Measurements from ENCODE around the gene HOXC11.

The HOXC11 gene

DNA sequence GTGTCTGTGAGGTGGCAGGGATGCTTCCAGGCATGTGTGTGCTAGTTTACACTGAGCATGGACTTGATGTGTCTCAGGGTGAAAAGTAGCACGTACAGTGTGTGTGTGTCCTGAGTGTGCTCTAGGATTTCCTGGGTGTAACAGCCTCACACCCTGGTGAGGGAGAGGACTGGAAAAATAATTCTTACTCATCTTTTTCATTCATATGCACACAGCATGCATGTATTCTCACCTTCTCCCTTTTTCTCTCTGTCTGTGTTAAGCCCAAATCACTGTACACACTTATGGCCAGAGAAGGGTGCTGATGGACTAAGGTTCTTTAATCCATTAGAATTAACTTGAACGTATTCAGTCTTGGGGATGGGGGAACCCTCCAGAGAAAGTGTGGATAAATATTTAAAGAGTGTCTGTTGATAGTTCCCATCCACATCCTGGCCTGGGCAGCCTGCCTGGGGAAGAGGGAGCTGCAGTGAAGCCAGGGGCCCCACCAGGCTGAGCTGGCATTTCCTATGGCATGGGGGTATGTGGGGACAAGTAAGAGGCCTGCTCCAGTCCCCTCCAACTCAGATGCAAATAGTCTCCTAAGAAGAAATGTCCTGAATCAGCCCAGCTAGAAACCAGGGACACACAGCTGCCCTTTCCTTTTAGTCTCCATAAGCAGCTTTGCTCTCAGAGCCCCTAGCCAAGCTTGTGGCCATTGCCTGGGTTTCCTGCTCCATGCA, 34.8 kb downstream of the HOXC11 start:
- H3K4me3 ChIP-seq (ENCODE audit: low read depth, low read length): no peak overlapping the region
- no peak for DNase-seq (ENCODE audit: low read depth)

DNA sequence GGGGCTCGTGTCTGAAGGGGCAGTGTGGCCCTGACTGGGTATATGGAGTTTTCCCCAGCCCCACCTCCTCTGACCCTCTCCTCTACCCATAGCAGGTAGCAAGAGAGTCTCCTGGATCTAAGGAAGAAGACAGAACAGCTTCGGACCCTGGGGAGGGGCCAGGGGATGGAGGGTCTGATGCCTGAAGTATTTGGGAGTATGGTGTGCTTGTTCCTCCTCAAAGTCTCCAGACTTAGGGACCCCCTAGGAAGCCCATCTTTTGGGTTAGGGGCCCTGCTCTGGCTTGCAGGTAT, 35.3 kb downstream of the HOXC11 start:
- in situ Hi-C loops (cut with HindIII; ENCODE audit: low sequenced_read_pairs): no loop called here
- TF ChIP-seq, protein P1, sequence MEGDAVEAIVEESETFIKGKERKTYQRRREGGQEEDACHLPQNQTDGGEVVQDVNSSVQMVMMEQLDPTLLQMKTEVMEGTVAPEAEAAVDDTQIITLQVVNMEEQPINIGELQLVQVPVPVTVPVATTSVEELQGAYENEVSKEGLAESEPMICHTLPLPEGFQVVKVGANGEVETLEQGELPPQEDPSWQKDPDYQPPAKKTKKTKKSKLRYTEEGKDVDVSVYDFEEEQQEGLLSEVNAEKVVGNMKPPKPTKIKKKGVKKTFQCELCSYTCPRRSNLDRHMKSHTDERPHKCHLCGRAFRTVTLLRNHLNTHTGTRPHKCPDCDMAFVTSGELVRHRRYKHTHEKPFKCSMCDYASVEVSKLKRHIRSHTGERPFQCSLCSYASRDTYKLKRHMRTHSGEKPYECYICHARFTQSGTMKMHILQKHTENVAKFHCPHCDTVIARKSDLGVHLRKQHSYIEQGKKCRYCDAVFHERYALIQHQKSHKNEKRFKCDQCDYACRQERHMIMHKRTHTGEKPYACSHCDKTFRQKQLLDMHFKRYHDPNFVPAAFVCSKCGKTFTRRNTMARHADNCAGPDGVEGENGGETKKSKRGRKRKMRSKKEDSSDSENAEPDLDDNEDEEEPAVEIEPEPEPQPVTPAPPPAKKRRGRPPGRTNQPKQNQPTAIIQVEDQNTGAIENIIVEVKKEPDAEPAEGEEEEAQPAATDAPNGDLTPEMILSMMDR (IDR thresholded peaks at IDR 0.05; ENCODE audit: low read depth, low read length, missing control alignments): no peak
- no peak for DNase-seq (ENCODE audit: low read depth)
- no peak overlapping the region for H3K4me3 ChIP-seq (ENCODE audit: low read depth, low read length)

More for the DNA sequence above, 34.8 kb downstream of the HOXC11 start:
- TF ChIP-seq, protein P1 (IDR thresholded peaks at IDR 0.05; ENCODE audit: low read depth, low read length, missing control alignments): no peak
- in situ Hi-C loops (cut with HindIII; ENCODE audit: low sequenced_read_pairs): no loop called here

DNA sequence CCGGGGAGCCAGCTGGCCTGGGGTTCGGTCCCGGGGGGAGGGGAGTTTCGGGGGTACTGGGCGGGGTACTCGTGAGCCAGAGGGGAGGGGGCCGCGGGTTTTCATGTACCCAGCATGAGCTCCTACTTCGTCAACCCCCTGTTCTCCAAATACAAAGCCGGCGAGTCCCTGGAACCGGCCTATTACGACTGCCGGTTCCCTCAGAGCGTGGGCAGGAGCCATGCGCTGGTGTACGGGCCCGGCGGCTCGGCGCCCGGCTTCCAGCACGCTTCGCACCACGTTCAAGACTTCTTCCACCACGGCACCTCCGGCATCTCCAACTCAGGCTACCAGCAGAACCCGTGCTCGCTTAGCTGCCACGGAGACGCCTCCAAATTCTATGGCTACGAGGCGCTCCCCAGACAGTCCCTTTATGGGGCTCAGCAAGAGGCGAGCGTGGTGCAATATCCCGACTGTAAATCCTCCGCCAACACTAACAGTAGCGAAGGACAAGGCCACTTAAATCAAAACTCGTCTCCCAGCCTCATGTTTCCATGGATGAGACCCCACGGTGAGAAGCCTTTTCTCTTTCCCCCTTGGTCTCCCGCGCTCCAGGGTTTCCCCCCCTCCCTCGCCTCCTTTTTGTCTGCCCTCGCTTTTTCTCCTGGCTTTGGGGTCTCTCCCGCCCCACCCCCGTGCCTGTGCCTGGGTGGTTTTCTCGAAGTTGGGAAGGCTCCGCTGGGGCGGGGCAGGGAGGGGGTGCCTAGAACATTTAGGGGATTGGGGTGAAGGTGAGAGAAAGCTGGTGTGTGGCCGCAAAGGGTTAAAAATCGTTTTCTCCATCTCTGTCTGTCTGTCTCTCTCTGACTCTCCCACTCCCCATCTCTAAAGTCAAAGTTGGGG, 36.5 kb downstream of the HOXC11 start:
- in situ Hi-C loops (cut with HindIII; ENCODE audit: low sequenced_read_pairs): no loop called here
- TF ChIP-seq, protein P1 (IDR thresholded peaks at IDR 0.05; ENCODE audit: low read depth, low read length, missing control alignments): no peak
- H3K4me3 ChIP-seq (ENCODE audit: low read depth, low read length): no peak overlapping the region
- DNase-seq (ENCODE audit: low read depth): no peak

DNA sequence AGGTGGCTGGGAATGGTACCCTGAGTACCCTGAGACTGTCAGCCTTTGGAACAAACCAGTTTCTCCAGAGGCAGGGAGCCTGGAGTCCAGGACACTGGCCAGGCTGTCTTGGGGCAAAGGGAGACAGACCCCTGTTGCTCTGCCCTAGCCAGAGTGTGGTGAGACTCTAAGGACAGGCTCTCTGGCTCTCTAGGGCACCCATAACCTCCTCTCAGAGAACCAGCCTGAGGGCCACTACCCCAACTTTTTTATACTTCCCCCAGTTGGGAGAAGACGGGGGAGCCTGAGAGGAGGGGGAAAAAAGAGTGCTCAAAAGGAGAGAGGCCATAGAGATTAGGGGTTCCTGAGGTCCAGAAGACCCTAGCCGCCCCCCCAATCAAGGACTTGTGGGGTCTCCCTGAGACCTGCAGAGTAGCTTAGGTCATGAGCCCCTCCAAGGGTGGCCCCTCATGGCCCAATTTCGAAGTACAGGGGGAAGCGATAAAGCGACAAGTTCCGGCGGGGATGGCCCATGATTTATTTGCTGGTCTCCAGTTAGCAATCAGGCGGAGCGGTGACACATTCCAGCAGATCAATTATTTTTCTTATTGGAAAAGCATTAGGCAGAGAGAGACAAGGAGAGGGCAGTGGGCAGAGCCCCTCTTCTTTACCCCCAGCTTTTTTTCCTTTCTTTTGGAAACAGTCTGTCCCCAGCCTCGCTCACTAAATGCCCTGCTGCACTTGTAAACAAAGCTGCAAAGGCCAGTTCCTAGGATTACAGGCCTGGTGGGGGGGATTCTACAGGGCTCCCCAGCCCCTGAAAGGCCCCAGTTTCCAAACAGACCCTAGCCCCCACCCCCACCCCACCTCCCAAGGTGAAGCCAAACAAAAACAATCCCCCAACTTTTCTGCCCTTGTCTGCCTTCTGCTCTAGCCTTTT, 37.4 kb downstream of the HOXC11 start:
- in situ Hi-C loops (cut with HindIII; ENCODE audit: low sequenced_read_pairs): no loop called here
- TF ChIP-seq, protein P1 (IDR thresholded peaks at IDR 0.05; ENCODE audit: low read depth, low read length, missing control alignments): no peak
- no peak overlapping the region for H3K4me3 ChIP-seq (ENCODE audit: low read depth, low read length)
- DNase-seq (ENCODE audit: low read depth): no peak

DNA sequence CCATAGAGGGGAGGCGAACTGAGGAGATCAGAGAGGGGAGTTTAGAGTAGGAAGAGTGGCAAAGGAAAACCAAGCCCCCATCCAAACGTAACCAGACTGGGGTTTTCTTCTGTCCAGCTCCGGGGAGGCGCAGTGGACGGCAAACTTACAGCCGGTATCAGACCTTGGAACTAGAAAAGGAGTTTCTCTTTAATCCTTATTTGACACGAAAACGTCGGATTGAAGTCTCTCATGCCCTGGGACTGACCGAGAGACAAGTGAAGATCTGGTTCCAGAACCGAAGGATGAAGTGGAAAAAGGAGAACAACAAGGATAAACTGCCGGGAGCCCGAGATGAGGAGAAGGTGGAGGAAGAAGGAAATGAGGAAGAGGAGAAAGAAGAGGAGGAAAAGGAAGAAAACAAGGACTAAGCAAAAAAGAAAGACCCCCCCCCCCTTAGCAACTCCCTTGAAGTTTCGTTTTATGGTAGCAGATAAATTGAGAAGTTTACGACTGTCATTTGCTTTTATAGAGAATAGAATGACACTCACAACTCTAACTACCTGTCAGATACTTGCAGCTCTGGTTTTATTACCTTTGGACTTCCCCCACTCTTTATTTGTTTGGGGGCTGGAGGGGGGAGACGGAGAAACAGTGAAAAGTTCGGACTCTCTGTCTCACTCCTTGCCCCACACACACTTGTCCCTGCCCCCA, 38.2 kb downstream of the HOXC11 start:
- in situ Hi-C loops (cut with HindIII; ENCODE audit: low sequenced_read_pairs): no loop called here
- no peak overlapping the region for H3K4me3 ChIP-seq (ENCODE audit: low read depth, low read length)
- DNase-seq (ENCODE audit: low read depth): no peak
- TF ChIP-seq, protein P1 (IDR thresholded peaks at IDR 0.05; ENCODE audit: low read depth, low read length, missing control alignments): no peak

Data from astrocyte of the cerebellum (primary cell).